ENCODE data around the gene UTY. TPM values are rescaled to one million over a fixed set of nuclear protein-coding genes. Genes with fewer than 3 reads are reported as not detected.
A peak's percentile ranks its signal among the peaks of the same experiment; 100 is the strongest.

UTY gene
- total RNA-seq, 6 experiments from 2014 or later, result 5.6 to 8.2 (median 7.1) TPM

- no peak overlapping the region for H3K4me3 Mint-ChIP-seq
- H3K27ac Mint-ChIP-seq, result no peak overlapping the region
- TF ChIP-seq CTCF (IDR thresholded peaks at IDR 0.05), result no peak
- H3K36me3 Mint-ChIP-seq (ENCODE audit: low read depth), result no peaks in the 10 kb centered on the region
- no peaks in the 10 kb centered on the region for H3K27me3 Mint-ChIP-seq (ENCODE audit: insufficient read depth)
- no peaks in the 10 kb centered on the region for H3K4me1 Mint-ChIP-seq (ENCODE audit: low read depth)
- H3K9me3 Mint-ChIP-seq, result no peaks in the 10 kb centered on the region
- no peak for DNase-seq
Measured at GRCh38 chrY:13368513-13368845, 111.4 kb downstream of the UTY start.

GRCh38 chrY:13363641-13364040, 116.2 kb downstream of the UTY start:
- H3K27ac Mint-ChIP-seq, result no peak overlapping the region
- no peaks in the 10 kb centered on the region for H3K27me3 Mint-ChIP-seq (ENCODE audit: insufficient read depth)
- no peaks in the 10 kb centered on the region for H3K9me3 Mint-ChIP-seq
- no peak overlapping the region for H3K4me3 Mint-ChIP-seq
- DNase-seq, result no peak
- TF ChIP-seq CTCF (IDR thresholded peaks at IDR 0.05), result no peak
- peaks cover 18% of the 10 kb centered on the region for H3K4me1 Mint-ChIP-seq (ENCODE audit: low read depth)
- no peaks in the 10 kb centered on the region for H3K36me3 Mint-ChIP-seq (ENCODE audit: low read depth)

DNA sequence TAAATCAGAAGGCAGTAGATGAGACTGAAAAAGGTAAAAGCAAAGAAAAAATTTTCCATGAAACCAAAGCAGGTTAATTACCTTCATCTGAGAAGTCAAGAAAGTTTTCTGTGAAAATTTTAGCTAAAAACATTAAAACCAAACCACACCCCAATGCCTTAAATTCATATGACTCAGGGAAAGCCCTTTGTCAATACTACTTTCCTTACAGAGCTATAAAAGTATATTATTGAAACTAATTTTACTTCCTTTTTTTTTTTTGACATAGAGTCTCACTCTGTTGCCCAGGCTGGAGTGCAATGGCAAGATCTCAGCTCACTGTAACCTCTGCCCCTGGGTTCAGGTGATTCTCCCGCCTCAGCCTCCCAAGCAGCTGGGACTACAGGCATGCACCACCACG, 117.2 kb downstream of the UTY start:
- H3K4me1 Mint-ChIP-seq (ENCODE audit: low read depth), result peaks cover 18% of the 10 kb centered on the region
- no peak for TF ChIP-seq CTCF (IDR thresholded peaks at IDR 0.05)

GRCh38 chrY:13361656-13362636, 117.9 kb downstream of the UTY start:
- Mint-ChIP-seq H3K4me3 (peak overlapping the region; percentile 46), H3K36me3 (ENCODE audit: low read depth) (no peaks in the 10 kb centered on the region), H3K27ac (peak overlapping the region; percentile 42), H3K9me3 (no peaks in the 10 kb centered on the region), H3K27me3 (ENCODE audit: insufficient read depth) (no peaks in the 10 kb centered on the region), H3K4me1 (ENCODE audit: low read depth) (peaks cover 18% of the 10 kb centered on the region)
- DNase-seq, result peak; percentile 2
- TF ChIP-seq CTCF (IDR thresholded peaks at IDR 0.05), result no peak

More for the DNA sequence above, 117.2 kb downstream of the UTY start:
- Mint-ChIP-seq H3K4me3 (no peak overlapping the region), H3K27ac (peak overlapping the region; percentile 42), H3K27me3 (ENCODE audit: insufficient read depth) (no peaks in the 10 kb centered on the region), H3K36me3 (ENCODE audit: low read depth) (no peaks in the 10 kb centered on the region), H3K9me3 (no peaks in the 10 kb centered on the region)
- no peak for DNase-seq

DNA sequence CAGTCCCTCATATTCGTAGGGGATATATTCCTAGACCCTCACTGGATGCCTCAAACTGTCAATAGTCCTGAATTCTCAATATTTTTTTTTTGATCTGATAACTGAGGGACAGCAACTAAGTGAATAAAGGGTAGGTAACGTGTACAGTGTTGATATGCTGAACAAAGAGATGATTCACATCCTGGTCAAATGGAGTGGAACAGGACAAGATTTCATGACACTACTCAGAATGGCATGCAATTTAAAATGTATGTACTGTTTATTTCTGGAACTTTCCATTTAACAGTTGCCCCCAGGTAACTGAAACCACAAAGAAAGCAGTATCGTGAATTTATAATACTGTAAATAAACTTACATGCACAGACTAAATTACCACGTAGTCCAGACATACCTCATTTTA, 128.4 kb downstream of the UTY start:
- H3K4me1 Mint-ChIP-seq (ENCODE audit: low read depth), result peaks cover 33% of the 10 kb centered on the region
- no peaks in the 10 kb centered on the region for H3K9me3 Mint-ChIP-seq
- no peak for TF ChIP-seq CTCF (IDR thresholded peaks at IDR 0.05)
- DNase-seq, result no peak
- no peak overlapping the region for H3K4me3 Mint-ChIP-seq
- peak overlapping the region; percentile 33; the same call in 1 of the 2 replicates for H3K27ac Mint-ChIP-seq
- no peaks in the 10 kb centered on the region for H3K27me3 Mint-ChIP-seq (ENCODE audit: insufficient read depth)
- peaks cover 22% of the 10 kb centered on the region for H3K36me3 Mint-ChIP-seq (ENCODE audit: low read depth)

All from HFFc6 (cell line).